Smooth muscle cell (in vitro differentiated cells): ENCODE data around the gene ABL1. TPM values are rescaled to one million over a fixed set of nuclear protein-coding genes. Genes with fewer than 3 reads are reported as not detected.

Experiments
- DNase-seq: peaks from one replicate; lab custom pipeline; 2025; ENCODE audit not compliant: unreplicated experiment; lab: John Stamatoyannopoulos, UW
- H2AFZ ChIP-seq: fragments of 200-600 bp; sonication (generic); 2 replicates; pipeline ENCODE4 v1.6.0; 2016; ENCODE audit warnings: antibody characterized with exemption, low read depth, mild to moderate bottlenecking
- H3F3A ChIP-seq: fragments of 200-600 bp; sonication (generic); 2 replicates; pipeline ENCODE4 v1.6.0; 2017; ENCODE audit warnings: antibody characterized with exemption, low read depth
- H3K27ac ChIP-seq: fragments of 200-600 bp; sonication (generic); 2 replicates; pipeline ENCODE4 v1.5.1; 2016; ENCODE audit warnings: low read depth, mild to moderate bottlenecking
- H3K27me3 ChIP-seq: fragments of 200-600 bp; sonication (generic); 2 replicates; pipeline ENCODE4 v1.6.1; 2016; ENCODE audit warnings: low read depth, mild to moderate bottlenecking
- H3K36me3 ChIP-seq: fragments of 200-600 bp; sonication (generic); 2 replicates; pipeline ENCODE4 v1.5.1; 2016; ENCODE audit warnings: low read depth
- H3K4me1 ChIP-seq: fragments of 200-600 bp; sonication (generic); 2 replicates; pipeline ENCODE4 v1.5.1; 2016; ENCODE audit warnings: low read depth
- H3K4me2 ChIP-seq: fragments of 200-600 bp; sonication (generic); 2 replicates; pipeline ENCODE4 v1.6.0; 2016; ENCODE audit warnings: mild to moderate bottlenecking
- H3K4me3 ChIP-seq: fragments of 200-600 bp; sonication (generic); 2 replicates; pipeline ENCODE4 v1.5.1; 2016; ENCODE audit warnings: mild to moderate bottlenecking
- H3K79me2 ChIP-seq: fragments of 200-600 bp; sonication (generic); 2 replicates; pipeline ENCODE4 v1.6.0; 2016; ENCODE audit warnings: low read depth, mild to moderate bottlenecking
- H3K9ac ChIP-seq: fragments of 200-600 bp; sonication (generic); 2 replicates; pipeline ENCODE4 v1.6.0; 2016; ENCODE audit warnings: low read depth
- H3K9me3 ChIP-seq: fragments of 200-600 bp; sonication (generic); replicated peaks from 2 replicates; pipeline ENCODE4 v1.5.1; 2016; ENCODE audit warnings: low read depth
- H4K20me1 ChIP-seq: fragments of 200-600 bp; sonication (generic); 2 replicates; pipeline ENCODE4 v1.6.0; 2016; ENCODE audit warnings: low read depth
- WGBS: methylation state at CpG from one replicate; pipeline ENCODE4 v1.1.7; 2016; ENCODE audit warnings: low lambda C conversion rate; 5-methylcytosine and 5-hydroxymethylcytosine counted together
- polyA plus RNA-seq: library from polyadenylated mRNA; unstranded; fragments of >200 nt; fragmentation: Nextera tagmentation; extraction: Ambion mirVana; gene quantifications from 2 replicates; pipeline ENCODE4 v1.2.1, GENCODE V29; 2016
- total RNA-seq: library from RNA; depleted of rRNA; stranded (reverse); fragments of >200 nt; gene quantifications from 2 replicates; pipeline ENCODE4 v1.2.3, GENCODE V29; 2014
- TF ChIP-seq, protein P1 (sequence below): fragments of 200-600 bp; sonication (generic); IDR thresholded peaks from 2 replicates; pipeline ENCODE4 v1.5.1; 2017; ENCODE audit warnings: borderline replicate concordance, mild to moderate bottlenecking, antibody characterized with exemption; ENCODE audit not compliant: insufficient read depth, poor library complexity, severe bottlenecking

Gene ABL1
- total and polyA plus RNA-seq, 2 experiments from 2014 or later, result 38.2 to 51.0 TPM

GRCh38 chr9:130890124-130890523, 55.1 kb downstream of the ABL1 start:
- Histone ChIP-seq H3K27ac (no peak overlapping the region), H3K4me2 (no peak overlapping the region), H3K36me3 (peaks cover 7% of the 10 kb centered on the region), H3K4me3 (no peak overlapping the region), H3K9ac (no peak overlapping the region), H3F3A (no peaks in the 10 kb centered on the region), H4K20me1 (peaks cover 71% of the 10 kb centered on the region), H3K27me3 (no peaks in the 10 kb centered on the region), H2AFZ (no peak overlapping the region), H3K4me1 (no peaks in the 10 kb centered on the region), H3K9me3 (no peaks in the 10 kb centered on the region), H3K79me2 (no peaks in the 10 kb centered on the region)
- no peak for DNase-seq
- 92% methylated on average over 9 of the region's 9 CpGs for WGBS
- TF ChIP-seq, protein P1, sequence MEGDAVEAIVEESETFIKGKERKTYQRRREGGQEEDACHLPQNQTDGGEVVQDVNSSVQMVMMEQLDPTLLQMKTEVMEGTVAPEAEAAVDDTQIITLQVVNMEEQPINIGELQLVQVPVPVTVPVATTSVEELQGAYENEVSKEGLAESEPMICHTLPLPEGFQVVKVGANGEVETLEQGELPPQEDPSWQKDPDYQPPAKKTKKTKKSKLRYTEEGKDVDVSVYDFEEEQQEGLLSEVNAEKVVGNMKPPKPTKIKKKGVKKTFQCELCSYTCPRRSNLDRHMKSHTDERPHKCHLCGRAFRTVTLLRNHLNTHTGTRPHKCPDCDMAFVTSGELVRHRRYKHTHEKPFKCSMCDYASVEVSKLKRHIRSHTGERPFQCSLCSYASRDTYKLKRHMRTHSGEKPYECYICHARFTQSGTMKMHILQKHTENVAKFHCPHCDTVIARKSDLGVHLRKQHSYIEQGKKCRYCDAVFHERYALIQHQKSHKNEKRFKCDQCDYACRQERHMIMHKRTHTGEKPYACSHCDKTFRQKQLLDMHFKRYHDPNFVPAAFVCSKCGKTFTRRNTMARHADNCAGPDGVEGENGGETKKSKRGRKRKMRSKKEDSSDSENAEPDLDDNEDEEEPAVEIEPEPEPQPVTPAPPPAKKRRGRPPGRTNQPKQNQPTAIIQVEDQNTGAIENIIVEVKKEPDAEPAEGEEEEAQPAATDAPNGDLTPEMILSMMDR, result no peak

DNA sequence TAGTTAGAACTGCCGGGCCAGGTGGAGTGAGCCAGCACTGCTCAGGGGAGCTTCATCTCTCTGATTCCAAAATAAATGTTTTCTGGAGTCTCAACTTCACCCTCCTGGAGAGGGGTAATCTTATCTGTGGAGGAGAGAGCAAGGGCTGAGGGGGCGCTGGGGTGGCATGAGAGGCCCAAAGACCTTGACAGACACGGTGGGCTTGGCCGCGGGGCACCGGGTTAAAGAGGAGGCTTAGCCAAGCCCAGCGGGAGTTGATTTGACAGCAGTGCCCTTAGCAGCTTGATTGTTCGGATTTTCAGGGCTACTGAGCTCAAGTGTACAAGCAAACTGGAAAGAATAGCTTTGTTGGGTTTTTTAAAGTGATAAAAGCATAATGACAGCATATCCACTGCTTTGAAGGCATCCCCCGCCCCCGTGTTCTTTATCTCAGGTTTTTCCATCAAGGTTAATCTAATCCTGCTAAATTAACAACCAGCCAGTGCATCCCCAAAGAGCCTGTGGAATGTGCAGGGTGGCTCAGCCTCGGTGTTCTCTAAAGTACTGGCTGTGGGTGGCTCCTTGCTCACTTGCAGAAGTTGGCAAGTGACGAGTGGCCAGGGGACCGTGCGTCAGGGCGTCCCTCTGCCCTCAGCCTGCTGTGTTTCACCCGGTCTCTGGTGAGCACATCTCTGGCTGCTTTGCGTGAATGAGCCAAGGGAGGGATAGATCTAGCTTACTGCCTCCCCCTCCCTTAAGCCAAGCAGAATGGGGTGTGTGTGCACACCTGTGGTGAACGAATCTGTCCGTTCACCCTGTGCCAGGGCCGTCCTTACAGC, 56.0 kb downstream of the ABL1 start:
- no peaks in the 10 kb centered on the region for H3K4me1 ChIP-seq
- no peaks in the 10 kb centered on the region for H3K9me3 ChIP-seq
- no peak overlapping the region for H3K4me2 ChIP-seq
- TF ChIP-seq, protein P1, result no peak
- DNase-seq, result no peak
- H3K4me3 ChIP-seq, result no peak overlapping the region
- H3K27ac ChIP-seq, result no peak overlapping the region
- peaks cover 71% of the 10 kb centered on the region for H4K20me1 ChIP-seq
- no peaks in the 10 kb centered on the region for H3F3A ChIP-seq
- H3K27me3 ChIP-seq, result no peaks in the 10 kb centered on the region
- 92% methylated on average over 20 of the region's 20 CpGs for WGBS
- H3K79me2 ChIP-seq, result no peaks in the 10 kb centered on the region
- H3K36me3 ChIP-seq, result peaks cover 7% of the 10 kb centered on the region
- no peak overlapping the region for H3K9ac ChIP-seq
- H2AFZ ChIP-seq, result no peak overlapping the region

DNA sequence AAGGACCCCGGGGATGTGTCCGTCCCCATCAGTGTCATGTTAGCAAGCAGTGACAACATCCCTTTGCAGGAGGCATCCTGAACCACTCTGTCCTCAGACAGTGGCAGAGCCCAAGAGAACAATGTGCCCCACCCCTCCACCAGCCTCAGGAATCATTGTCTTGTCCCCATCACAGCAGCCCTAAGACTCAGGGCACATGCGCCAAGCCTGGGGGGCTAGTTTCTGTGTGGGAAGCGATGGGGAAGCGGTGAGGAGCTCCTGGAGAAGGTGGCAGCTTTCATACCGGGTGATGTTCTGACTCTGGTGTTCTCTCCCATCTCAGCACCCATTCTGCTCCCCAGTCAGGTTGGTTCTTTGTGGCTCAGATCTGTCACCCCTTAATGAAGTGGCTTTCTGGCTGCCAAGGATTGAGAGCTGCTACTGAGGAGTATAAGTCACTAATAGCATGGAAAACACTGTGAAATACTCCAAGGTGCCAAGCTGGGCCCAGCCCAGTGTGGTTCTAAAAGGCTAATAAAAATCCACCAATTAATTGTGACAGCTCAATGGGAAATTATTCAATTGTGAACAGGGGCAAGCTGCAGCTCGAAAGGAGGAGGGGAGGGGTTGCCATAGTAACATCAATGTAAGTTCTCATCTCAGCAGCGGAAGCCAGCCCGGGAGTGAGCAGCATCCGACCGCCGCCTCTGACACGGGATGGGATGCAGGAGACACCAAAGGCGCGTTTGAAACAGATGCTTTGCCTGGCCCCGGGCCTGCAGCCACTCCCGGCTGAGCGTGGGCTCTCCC, 56.8 kb downstream of the ABL1 start:
- H3F3A ChIP-seq, result no peaks in the 10 kb centered on the region
- H2AFZ ChIP-seq, result no peak overlapping the region
- no peak overlapping the region for H3K4me3 ChIP-seq
- DNase-seq, result no peak
- H3K9ac ChIP-seq, result no peak overlapping the region
- peaks cover 7% of the 10 kb centered on the region for H3K36me3 ChIP-seq
- TF ChIP-seq, protein P1, result no peak
- 94% methylated on average over 18 of the region's 18 CpGs for WGBS
- H3K9me3 ChIP-seq, result no peaks in the 10 kb centered on the region
- H3K79me2 ChIP-seq, result no peaks in the 10 kb centered on the region
- H3K27ac ChIP-seq, result no peak overlapping the region
- no peak overlapping the region for H3K4me2 ChIP-seq
- no peaks in the 10 kb centered on the region for H3K27me3 ChIP-seq
- H3K4me1 ChIP-seq, result no peaks in the 10 kb centered on the region
- H4K20me1 ChIP-seq, result peaks cover 64% of the 10 kb centered on the region
